BE2C (cell line): ENCODE results near the gene PSMA3.

Experiments
- DNase-seq: peaks from one replicate; pipeline ENCODE4 v3.0.0-alpha.2; 2020
- H3K27me3 ChIP-seq: fragments of 250-450 bp; sonication (Bioruptor Pico); 2 replicates; pipeline ENCODE4 v1.5.1; 2020; ENCODE audit warnings: mild to moderate bottlenecking
- H3K36me3 ChIP-seq: fragments of 250-450 bp; sonication (Bioruptor Pico); 2 replicates; pipeline ENCODE4 v1.5.1; 2020; ENCODE audit warnings: mild to moderate bottlenecking
- H3K4me1 ChIP-seq: fragments of 250-450 bp; sonication (Bioruptor Pico); 2 replicates; pipeline ENCODE4 v1.5.1; 2020
- H3K4me3 ChIP-seq: 2 replicates; pipeline ENCODE4 v1.5.1; 2011; ENCODE audit warnings: low read depth, low read length
- H3K9me3 ChIP-seq: fragments of 250-450 bp; sonication (Bioruptor Pico); 2 replicates; pipeline ENCODE4 v1.5.1; 2020
- TF ChIP-seq, protein P1 (sequence below): IDR thresholded peaks from 2 replicates; pipeline ENCODE4 v1.5.1; 2012; ENCODE audit warnings: mild to moderate bottlenecking, low read depth, low read length

PSMA3 gene

GRCh38 chr14:58294201-58294600 lies 49.6 kb downstream of the PSMA3 start:
- H3K27me3 ChIP-seq, result no peaks in the 10 kb centered on the region
- peaks cover 58% of the 10 kb centered on the region for H3K36me3 ChIP-seq
- no peaks in the 10 kb centered on the region for H3K9me3 ChIP-seq
- H3K4me3 ChIP-seq, result no peak overlapping the region
- no peak for DNase-seq
- TF ChIP-seq, protein P1, sequence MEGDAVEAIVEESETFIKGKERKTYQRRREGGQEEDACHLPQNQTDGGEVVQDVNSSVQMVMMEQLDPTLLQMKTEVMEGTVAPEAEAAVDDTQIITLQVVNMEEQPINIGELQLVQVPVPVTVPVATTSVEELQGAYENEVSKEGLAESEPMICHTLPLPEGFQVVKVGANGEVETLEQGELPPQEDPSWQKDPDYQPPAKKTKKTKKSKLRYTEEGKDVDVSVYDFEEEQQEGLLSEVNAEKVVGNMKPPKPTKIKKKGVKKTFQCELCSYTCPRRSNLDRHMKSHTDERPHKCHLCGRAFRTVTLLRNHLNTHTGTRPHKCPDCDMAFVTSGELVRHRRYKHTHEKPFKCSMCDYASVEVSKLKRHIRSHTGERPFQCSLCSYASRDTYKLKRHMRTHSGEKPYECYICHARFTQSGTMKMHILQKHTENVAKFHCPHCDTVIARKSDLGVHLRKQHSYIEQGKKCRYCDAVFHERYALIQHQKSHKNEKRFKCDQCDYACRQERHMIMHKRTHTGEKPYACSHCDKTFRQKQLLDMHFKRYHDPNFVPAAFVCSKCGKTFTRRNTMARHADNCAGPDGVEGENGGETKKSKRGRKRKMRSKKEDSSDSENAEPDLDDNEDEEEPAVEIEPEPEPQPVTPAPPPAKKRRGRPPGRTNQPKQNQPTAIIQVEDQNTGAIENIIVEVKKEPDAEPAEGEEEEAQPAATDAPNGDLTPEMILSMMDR, result no peak
- no peaks in the 10 kb centered on the region for H3K4me1 ChIP-seq

DNA sequence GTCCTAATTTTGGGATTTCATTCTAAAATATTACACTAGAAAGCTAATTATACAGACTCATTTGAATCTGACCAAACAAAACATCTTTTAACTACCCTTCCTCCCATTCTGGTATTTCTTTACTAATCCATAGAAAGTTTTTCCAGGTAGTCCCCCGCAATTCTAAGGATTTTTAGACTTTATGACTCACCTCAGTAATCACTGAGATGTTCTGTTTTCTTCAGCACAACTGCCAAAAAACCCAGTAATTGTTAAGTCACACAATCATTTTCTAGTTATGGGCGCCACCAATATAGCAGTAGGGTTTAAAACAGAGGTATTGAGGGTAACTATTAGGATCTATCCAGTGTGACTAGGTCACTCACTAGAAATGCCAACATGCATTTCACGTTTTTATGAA lies 52.1 kb downstream of the PSMA3 start:
- Histone ChIP-seq H3K36me3 (peaks cover 35% of the 10 kb centered on the region), H3K9me3 (no peaks in the 10 kb centered on the region), H3K27me3 (no peaks in the 10 kb centered on the region), H3K4me3 (peak overlapping the region; percentile 87), H3K4me1 (no peaks in the 10 kb centered on the region)
- TF ChIP-seq, protein P1, result no peak
- DNase-seq, result no peak

DNA sequence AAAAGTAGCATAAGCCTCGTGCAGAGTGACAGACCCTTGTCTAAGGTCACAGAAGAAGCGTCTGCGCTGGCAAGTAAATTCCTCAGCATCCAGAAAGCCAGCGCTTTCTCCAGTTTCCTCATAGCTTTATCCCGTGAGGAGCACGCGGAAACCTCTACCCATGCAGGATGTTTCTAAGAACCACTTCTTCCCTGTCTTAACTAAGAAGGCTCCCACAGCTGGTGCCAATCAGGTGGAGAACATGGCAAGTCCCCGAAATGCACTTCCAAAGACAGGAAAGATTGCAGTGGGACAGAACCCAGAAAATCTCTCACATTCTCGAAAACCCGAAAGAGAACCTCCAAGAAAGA lies 52.7 kb downstream of the PSMA3 start:
- no peaks in the 10 kb centered on the region for H3K4me1 ChIP-seq
- H3K9me3 ChIP-seq, result no peaks in the 10 kb centered on the region
- no peaks in the 10 kb centered on the region for H3K27me3 ChIP-seq
- H3K36me3 ChIP-seq, result peaks cover 29% of the 10 kb centered on the region
- DNase-seq, result no peak
- peak overlapping the region; percentile 87 for H3K4me3 ChIP-seq
- TF ChIP-seq, protein P1, result no peak

DNA sequence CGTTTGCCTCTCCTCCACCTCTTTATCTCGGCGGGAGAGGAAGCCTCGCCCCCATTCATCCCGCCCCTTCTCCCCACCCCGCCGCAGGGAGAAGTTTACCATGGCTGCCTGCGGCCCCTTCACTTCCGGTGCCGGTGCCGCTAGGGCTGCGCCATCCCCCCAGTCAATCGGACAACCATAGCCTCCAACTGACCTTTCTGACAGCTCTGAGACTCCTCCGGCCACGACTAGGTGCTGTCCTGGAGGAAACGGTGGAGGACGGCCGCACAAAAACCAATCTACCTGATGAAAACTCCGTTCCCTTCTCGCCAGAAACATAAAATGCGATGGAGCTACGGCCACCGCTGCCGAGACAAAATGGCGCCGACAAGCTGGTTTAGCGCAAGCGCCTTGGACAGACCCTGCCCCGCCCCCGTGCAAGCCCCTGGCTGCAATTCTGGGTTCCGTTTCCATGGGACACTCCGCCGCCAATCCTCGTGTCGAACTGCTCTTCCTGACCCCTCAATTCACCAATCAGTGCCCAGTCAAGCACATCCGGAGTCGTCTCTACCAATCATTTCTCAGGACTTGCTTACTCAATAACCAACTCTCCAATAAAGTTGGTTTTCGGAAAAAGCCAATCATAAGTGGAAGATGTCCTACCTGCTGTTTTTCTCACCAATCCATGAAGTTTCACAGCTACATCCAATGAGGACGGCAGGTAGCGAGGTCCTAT lies 53.3 kb downstream of the PSMA3 start:
- Histone ChIP-seq H3K4me1 (no peaks in the 10 kb centered on the region), H3K4me3 (peak overlapping the region; percentile 87), H3K27me3 (no peaks in the 10 kb centered on the region), H3K9me3 (no peaks in the 10 kb centered on the region), H3K36me3 (peaks cover 25% of the 10 kb centered on the region)
- TF ChIP-seq, protein P1, result no peak
- peak; percentile 99 for DNase-seq

DNA sequence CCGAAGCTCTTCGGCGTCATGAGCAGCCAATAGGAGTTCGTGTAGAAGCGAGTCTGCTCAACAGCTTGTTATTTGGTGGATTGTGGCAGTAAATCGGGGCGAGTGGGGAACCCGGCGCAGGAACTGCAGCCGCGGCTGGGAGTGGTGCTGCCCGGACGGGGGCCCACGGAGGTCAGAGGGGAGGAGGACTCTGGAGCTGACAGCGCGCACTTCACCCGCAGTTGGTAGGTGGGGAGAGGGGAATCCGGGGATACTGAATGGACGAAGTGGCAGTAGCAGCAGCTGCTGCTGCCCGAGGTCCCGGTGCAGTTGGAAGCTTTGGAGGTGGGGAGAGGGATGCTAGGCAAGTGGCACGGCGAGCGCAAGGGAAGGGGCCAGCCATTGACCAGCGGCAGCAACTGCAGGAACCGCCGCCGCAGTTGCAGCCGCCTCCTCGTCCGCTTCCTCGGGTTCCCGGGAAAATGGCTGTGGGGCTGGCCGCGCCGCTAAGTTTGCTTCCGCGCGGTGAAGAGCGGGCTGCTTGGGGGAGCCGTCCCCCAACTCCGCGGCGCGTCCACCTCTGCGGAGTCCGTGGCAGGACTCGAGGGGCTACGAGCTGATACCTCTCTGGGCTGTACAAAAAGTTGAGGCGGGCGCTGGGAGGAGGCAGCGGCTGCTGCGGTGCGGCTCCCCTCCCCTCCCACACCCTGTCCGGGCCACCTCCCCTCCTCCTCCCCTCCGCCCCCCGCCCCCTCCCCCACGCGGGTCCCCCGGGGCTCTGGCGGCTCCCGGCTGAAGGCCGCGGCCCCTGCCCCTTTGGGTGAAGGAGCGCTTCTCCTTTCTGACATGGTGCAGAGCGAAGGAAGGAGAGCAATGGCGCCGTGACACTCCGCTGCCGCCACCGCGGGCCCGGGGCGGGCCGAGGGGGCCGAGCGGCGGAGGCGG lies 54.1 kb downstream of the PSMA3 start, which contains the start of gene ARID4A:
TSS of gene ARID4A (plus strand) at position 79 of the 924 bp plus-strand sequence. CDS start 1,300 bp downstream, outside the sequence.
- peak; percentile 89 for DNase-seq
- no peaks in the 10 kb centered on the region for H3K4me1 ChIP-seq

More for the DNA sequence above, 54.1 kb downstream of the PSMA3 start, which contains the start of gene ARID4A:
- Histone ChIP-seq H3K36me3 (peaks cover 23% of the 10 kb centered on the region), H3K27me3 (no peaks in the 10 kb centered on the region), H3K4me3 (peak within 1 kb of the TSS; percentile 87), H3K9me3 (no peaks in the 10 kb centered on the region)
- TF ChIP-seq, protein P1, result no peak
